B cell (primary cell): ENCODE results near the gene SNX17. TPM values are rescaled to one million over a fixed set of nuclear protein-coding genes. Genes with fewer than 3 reads are reported as not detected.

ENCODE experiments used
- ATAC-seq: fragments of 200-7000 bp; cut with Tn5 transposase; one replicate; pipeline ENCODE4 v1.10.0; 2021; ENCODE audit warnings: low read depth, mild to moderate bottlenecking, moderate number of reproducible peaks, moderate library complexity
- CTCF ChIA-PET: fragments of 350-600 bp; sonication (Branson Sonifier 250); formaldehyde crosslinking; loops from one replicate; lab custom pipeline; 2021; ENCODE audit warnings: antibody characterized with exemption, inconsistent platforms; lab: Charles Lee
- POLR2A ChIA-PET: fragments of 350-600 bp; sonication (Branson Sonifier 250); formaldehyde crosslinking; loops from one replicate; lab custom pipeline; 2021; ENCODE audit warnings: antibody characterized with exemption; lab: Charles Lee
- DNase-seq: peaks from one replicate; pipeline ENCODE4 v3.0.0; 2013
- H2AFZ ChIP-seq: 2 replicates; pipeline ENCODE4 v1.6.1; 2012; ENCODE audit warnings: mild to moderate bottlenecking, low read depth, low read length; ENCODE audit not compliant: insufficient read depth, poor library complexity, severe bottlenecking
- H3K27ac ChIP-seq, 2 donors: 1 replicate in 1 of 2; 2 replicates in 1 of 2; pipeline ENCODE4 v1.5.1; 2012 to 2013; ENCODE audit warnings: low read length in 2 of 2, mild to moderate bottlenecking in 2 of 2, moderate library complexity in 1 of 2
- H3K27me3 ChIP-seq, 4 experiments: fragments of 200-600 bp in 1 of 4; sonication (generic) in 1 of 4; replicated peaks in 1 of 4; 1 replicate in 2 of 4; 2 replicates in 2 of 4; pipeline versions ENCODE4 v1.6.1 to v1.7.0; 2013 to 2016; ENCODE audit warnings: low read length in 3 of 4, mild to moderate bottlenecking in 2 of 4, mixed read lengths in 1 of 4, moderate library complexity in 1 of 4; ENCODE audit not compliant: insufficient read depth in 4 of 4, control insufficient read depth in 3 of 4; ENCODE audit errors: control extremely low read depth in 1 of 4
- H3K36me3 ChIP-seq, 2 experiments: replicated peaks in 1 of 2; 1 replicate in 1 of 2; 2 replicates in 1 of 2; pipeline versions ENCODE4 v1.6.1 to v1.7.1; 2013; ENCODE audit warnings: low read length in 1 of 2; ENCODE audit not compliant: insufficient read depth in 2 of 2, control insufficient read depth in 1 of 2; ENCODE audit errors: control extremely low read depth in 1 of 2, extremely low read depth in 1 of 2
- H3K4me1 ChIP-seq, 2 donors: fragments of 200-600 bp in 1 of 2; sonication (generic) in 1 of 2; 1 replicate in 1 of 2; 2 replicates in 1 of 2; pipeline versions ENCODE4 v1.5.1 to v1.6.1; 2013 to 2017; ENCODE audit warnings: low read length in 2 of 2; ENCODE audit not compliant: control insufficient read depth in 2 of 2, insufficient read depth in 2 of 2
- H3K4me2 ChIP-seq: replicated peaks from 2 replicates; pipeline ENCODE3; 2012; ENCODE audit warnings: mild to moderate bottlenecking, low read depth, low read length; ENCODE audit not compliant: poor library complexity, severe bottlenecking
- H3K4me3 ChIP-seq, 5 experiments: fragments of 200-600 bp in 1 of 5; sonication (generic) in 1 of 5; 1 replicate in 3 of 5; 2 replicates in 2 of 5; pipeline versions ENCODE4 v1.5.1 to v1.7.0; 2011 to 2016; ENCODE audit warnings: low read length in 4 of 5, mild to moderate bottlenecking in 4 of 5, low read depth in 2 of 5, control low read depth in 1 of 5, moderate library complexity in 1 of 5; ENCODE audit not compliant: insufficient read depth in 1 of 5; ENCODE audit errors: control extremely low read depth in 1 of 5, extremely low read depth in 1 of 5
- H3K79me2 ChIP-seq: fragments of 200-600 bp; sonication (generic); one replicate; pipeline ENCODE4 v1.6.0; 2016; ENCODE audit warnings: low read length; ENCODE audit not compliant: control insufficient read depth, insufficient read depth
- H3K9ac ChIP-seq: fragments of 200-600 bp; sonication (generic); 2 replicates; pipeline ENCODE4 v1.6.1; 2017; ENCODE audit warnings: mild to moderate bottlenecking, low read length, moderate library complexity
- H3K9me3 ChIP-seq, 3 donors: one replicate each; pipeline versions ENCODE4 v1.6.1 to v1.7.1; 2013; ENCODE audit warnings: low read length in 2 of 3; ENCODE audit not compliant: control insufficient read depth in 2 of 3, insufficient read depth in 1 of 3; ENCODE audit errors: control extremely low read depth in 1 of 3
- H4K20me1 ChIP-seq: 2 replicates; pipeline ENCODE4 v1.6.0; 2012; ENCODE audit warnings: mild to moderate bottlenecking, low read length; ENCODE audit not compliant: insufficient read depth, control insufficient read depth, poor library complexity, severe bottlenecking
- H3K27ac Mint-ChIP-seq: one replicate; pipeline ENCODE4 v1.8.0; 2021; ENCODE audit warnings: mixed read lengths
- H3K27me3 Mint-ChIP-seq: one replicate; pipeline ENCODE4 v1.8.0; 2021; ENCODE audit warnings: mixed read lengths
- H3K4me1 Mint-ChIP-seq: one replicate; pipeline ENCODE4 v1.8.0; 2021; ENCODE audit warnings: mixed read lengths
- H3K4me3 Mint-ChIP-seq: one replicate; pipeline ENCODE4 v1.8.0; 2021; ENCODE audit warnings: mixed read lengths
- H3K9me3 Mint-ChIP-seq: one replicate; pipeline ENCODE4 v1.8.0; 2022; ENCODE audit warnings: mixed read lengths; ENCODE audit not compliant: insufficient read depth
- EZH2 ChIP-seq: IDR thresholded peaks from 2 replicates; pipeline ENCODE4 v1.6.1; 2012; ENCODE audit warnings: borderline replicate concordance, low read depth, mild to moderate bottlenecking, moderate library complexity, low read length; ENCODE audit not compliant: insufficient read depth, poor library complexity, severe bottlenecking
- WGBS: methylation state at CpG from one replicate; pipeline ENCODE4 v1.1.5; 2013; ENCODE audit warnings: missing lambda C conversion rate; ENCODE audit not compliant: insufficient coverage; 5-methylcytosine and 5-hydroxymethylcytosine counted together
- intact Hi-C: fragments of 100-400 bp; cut with micrococcal nuclease; formaldehyde crosslinking; loops from one replicate; pipeline ENCODE4 v1.10.0; 2022
- polyA plus RNA-seq: library from polyadenylated mRNA; depleted of rRNA; stranded (reverse); fragments of >200 nt; gene quantifications from 2 replicates; pipeline ENCODE4 v1.2.3, GENCODE V29; 2012
- total RNA-seq, 2 donors: library from RNA; stranded (reverse); fragments of 120-200 nt in 1 of 2; gene quantifications; 1 replicate in 1 of 2; 2 replicates in 1 of 2; pipeline versions ENCODE4 v1.2.3 to v1.2.4, GENCODE V29; 2013 to 2022
- TF ChIP-seq, protein P1 (sequence below): fragments of 200-600 bp; IDR thresholded peaks from one replicate; pipeline ENCODE4 v1.8.0; 2022; ENCODE audit warnings: antibody characterized with exemption, mild to moderate bottlenecking

The SNX17 gene
- total and polyA plus RNA-seq, 2 donors (not counting 1 experiment from before 2014, with no cell fraction given), result 103 to 158 TPM

DNA sequence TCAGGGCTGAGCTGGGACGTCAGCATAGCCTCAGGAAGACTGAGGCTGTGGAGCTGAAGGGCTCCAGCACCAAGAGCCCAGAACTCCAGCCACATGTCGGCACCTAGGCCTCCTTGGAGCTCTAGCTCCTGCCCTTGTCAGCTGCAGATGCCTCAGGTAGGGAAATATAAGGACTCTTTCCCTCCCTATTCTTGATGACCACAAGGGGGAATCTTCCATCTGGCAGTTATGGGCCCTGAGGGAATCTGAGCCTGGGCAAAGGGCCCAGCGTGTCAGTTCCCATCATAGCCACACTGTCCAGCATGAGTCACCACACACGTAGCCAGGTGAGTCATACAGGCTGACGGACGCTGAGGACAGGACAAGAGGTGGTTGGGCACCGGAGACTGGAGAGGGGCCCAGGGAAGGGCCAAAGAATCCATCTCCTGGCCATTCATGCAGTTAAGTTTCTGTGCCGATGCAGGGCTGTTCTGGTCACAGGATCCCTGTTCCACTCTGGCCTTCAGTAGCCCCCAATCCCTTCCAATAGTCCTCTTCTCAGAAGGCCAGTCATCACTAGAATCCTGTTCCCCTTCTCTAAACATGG lies 49.4 kb upstream of the SNX17 start:
- H2AFZ ChIP-seq, result no peak overlapping the region
- ChIA-PET CTCF (interaction anchor here (3.7 kb wide), 1 partner anchor 17 kb away, joined by 24 read pairs; no protein-coding TSS in a partner anchor), POLR2A (interaction anchor here (0.6 kb wide), 1 partner anchor 85 kb away, joined by 3 read pairs; no protein-coding TSS in a partner anchor)
- intact Hi-C loops, result loop anchor here (5.0 kb wide), 1 partner anchor 1071 kb away; the partner anchor contains the start of gene FOSL2
- no peak overlapping the region for H3K4me2 ChIP-seq
- peaks cover 0 to 17% of the 10 kb centered on the region in 2 experiments for H3K36me3 ChIP-seq
- Mint-ChIP-seq H3K4me1 (peaks cover 27% of the 10 kb centered on the region), H3K4me3 (peak overlapping the region; percentile 99), H3K27me3 (no peaks in the 10 kb centered on the region), H3K9me3 (no peaks in the 10 kb centered on the region), H3K27ac (no peak overlapping the region)
- DNase-seq (no peak), ATAC-seq (no peak)
- H3K9ac ChIP-seq, result no peak overlapping the region
- H3K79me2 ChIP-seq, result peaks cover 40% of the 10 kb centered on the region
- H3K27ac ChIP-seq, result no peak overlapping the region
- no peak overlapping the region for H3K4me3 ChIP-seq
- H4K20me1 ChIP-seq, result no peaks in the 10 kb centered on the region
- no peaks in the 10 kb centered on the region for H3K9me3 ChIP-seq
- WGBS, result 87% methylated on average over 7 of the region's 8 CpGs
- TF ChIP-seq, protein P1, sequence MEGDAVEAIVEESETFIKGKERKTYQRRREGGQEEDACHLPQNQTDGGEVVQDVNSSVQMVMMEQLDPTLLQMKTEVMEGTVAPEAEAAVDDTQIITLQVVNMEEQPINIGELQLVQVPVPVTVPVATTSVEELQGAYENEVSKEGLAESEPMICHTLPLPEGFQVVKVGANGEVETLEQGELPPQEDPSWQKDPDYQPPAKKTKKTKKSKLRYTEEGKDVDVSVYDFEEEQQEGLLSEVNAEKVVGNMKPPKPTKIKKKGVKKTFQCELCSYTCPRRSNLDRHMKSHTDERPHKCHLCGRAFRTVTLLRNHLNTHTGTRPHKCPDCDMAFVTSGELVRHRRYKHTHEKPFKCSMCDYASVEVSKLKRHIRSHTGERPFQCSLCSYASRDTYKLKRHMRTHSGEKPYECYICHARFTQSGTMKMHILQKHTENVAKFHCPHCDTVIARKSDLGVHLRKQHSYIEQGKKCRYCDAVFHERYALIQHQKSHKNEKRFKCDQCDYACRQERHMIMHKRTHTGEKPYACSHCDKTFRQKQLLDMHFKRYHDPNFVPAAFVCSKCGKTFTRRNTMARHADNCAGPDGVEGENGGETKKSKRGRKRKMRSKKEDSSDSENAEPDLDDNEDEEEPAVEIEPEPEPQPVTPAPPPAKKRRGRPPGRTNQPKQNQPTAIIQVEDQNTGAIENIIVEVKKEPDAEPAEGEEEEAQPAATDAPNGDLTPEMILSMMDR, result no peak
- TF ChIP-seq EZH2, result no peak
- no peaks in the 10 kb centered on the region for H3K27me3 ChIP-seq
- H3K4me1 ChIP-seq, result peaks cover 12 to 20% of the 10 kb centered on the region in 2 donors

DNA sequence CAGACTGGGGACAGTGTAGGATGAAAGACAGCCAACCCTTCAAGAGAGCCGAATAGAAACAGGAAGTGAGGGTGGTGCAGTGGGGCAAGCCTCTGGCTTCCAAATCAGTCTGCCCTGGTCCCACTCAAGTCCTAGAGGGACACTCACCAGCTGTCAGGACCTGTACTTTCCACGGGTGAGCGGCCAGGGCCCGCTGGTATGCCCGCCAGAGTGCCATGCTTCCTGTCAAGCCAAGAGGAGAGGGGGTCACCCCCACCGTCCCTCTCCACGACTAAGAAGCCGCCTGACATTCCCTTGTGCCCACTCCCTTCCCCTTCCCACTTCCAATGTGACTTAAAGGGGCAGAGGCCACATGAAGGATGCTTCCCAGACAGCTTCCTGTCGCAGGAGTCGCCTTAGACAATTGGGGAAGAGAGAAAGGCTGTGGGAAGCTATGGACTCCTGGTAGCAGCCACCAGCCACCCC lies 48.1 kb upstream of the SNX17 start:
- no peaks in the 10 kb centered on the region for H3K27me3 ChIP-seq
- H3K4me1 ChIP-seq, result peaks cover 12 to 20% of the 10 kb centered on the region in 2 donors
- H3K79me2 ChIP-seq, result peaks cover 40% of the 10 kb centered on the region
- H4K20me1 ChIP-seq, result no peaks in the 10 kb centered on the region
- Mint-ChIP-seq H3K9me3 (no peaks in the 10 kb centered on the region), H3K27ac (peak overlapping the region; percentile 97), H3K27me3 (no peaks in the 10 kb centered on the region), H3K4me3 (peak overlapping the region; percentile 99), H3K4me1 (peaks cover 27% of the 10 kb centered on the region)
- H3K9ac ChIP-seq, result peak overlapping the region; percentile 98
- 0% methylated on average over 8 of the region's 10 CpGs for WGBS
- intact Hi-C loops, result loop anchor here (2.0 to 5.0 kb wide), 6 partner anchors 20 to 1070 kb away; partner anchors contain the start of genes FOSL2, ZNF512 and ZNF513
- peak overlapping the region; percentile 92 for H2AFZ ChIP-seq
- peak overlapping the region; percentile 72 to 99 (median 93) for H3K4me3 ChIP-seq
- DNase-seq (peak; percentile 66), ATAC-seq (peak; percentile 32)
- TF ChIP-seq EZH2, result no peak
- TF ChIP-seq, protein P1, result no peak
- H3K36me3 ChIP-seq, result peaks cover 3 to 19% of the 10 kb centered on the region in 2 experiments
- ChIA-PET CTCF (interaction anchor here (0.8 to 3.7 kb wide), 4 partner anchors 19 to 49 kb away, joined by 3 to 24 read pairs (median 5); partner anchors contain the start of gene SNX17), POLR2A (interaction anchor here (0.7 to 2.1 kb wide), 5 partner anchors 34 to 106 kb away, joined by 3 to 9 read pairs (median 4); partner anchors contain the start of genes GTF3C2, NRBP1, PPM1G and ZNF513)
- H3K4me2 ChIP-seq, result peak overlapping the region; percentile 91
- H3K27ac ChIP-seq, result peak overlapping the region; percentile 75 to 96
- H3K9me3 ChIP-seq, result no peaks in the 10 kb centered on the region
